Prostate gland (tissue), 2 donors: ENCODE results near the gene AMOTL1. TPM values are rescaled to one million over a fixed set of nuclear protein-coding genes. Genes with fewer than 3 reads are reported as not detected.

Experiments
- DNase-seq: peaks from one replicate; pipeline ENCODE4 v3.0.0-alpha.2; 2019; ENCODE audit warnings: low spot score
- H3K27ac ChIP-seq, 2 donors: fragments of 200-600 bp; sonication (generic); 2 replicates each; pipeline ENCODE4 v1.5.1; 2017 to 2019
- H3K27me3 ChIP-seq: fragments of 200-600 bp; sonication (generic); replicated peaks from 2 replicates; pipeline ENCODE4 v1.5.1; 2019; ENCODE audit not compliant: insufficient read depth
- H3K36me3 ChIP-seq, 2 donors: fragments of 200-600 bp; sonication (generic); 1 replicate in 1 of 2; 2 replicates in 1 of 2; pipeline versions ENCODE4 v1.5.1 to v1.8.1; 2017 to 2019
- H3K4me1 ChIP-seq: fragments of 200-600 bp; sonication (generic); replicated peaks from 2 replicates; pipeline ENCODE4 v1.5.1; 2019
- H3K4me3 ChIP-seq, 2 donors: fragments of 200-600 bp; sonication (generic); 2 replicates each; pipeline ENCODE4 v1.5.1; 2017 to 2019
- H3K9me3 ChIP-seq: fragments of 200-600 bp; sonication (generic); 2 replicates; pipeline ENCODE4 v1.5.1; 2017
- POLR2A ChIP-seq: fragments of 450-650 bp; IDR thresholded peaks from one replicate; pipeline ENCODE4 v1.6.1; 2016; ENCODE audit warnings: antibody characterized with exemption, mild to moderate bottlenecking
- POLR2AphosphoS5 ChIP-seq: sonication (generic); formaldehyde crosslinking; IDR thresholded peaks from one replicate; pipeline ENCODE4 v1.6.1; 2017; ENCODE audit warnings: antibody characterized with exemption
- WGBS: methylation state at CpG from one replicate; pipeline ENCODE4 v1.1.5; 2018; 5-methylcytosine and 5-hydroxymethylcytosine counted together
- intact Hi-C: fragments of 100-400 bp; cut with DNase I; formaldehyde crosslinking; loops from one replicate; pipeline ENCODE4 v1.14.2; 2022
- total RNA-seq, 2 donors: library from RNA; depleted of rRNA; stranded (reverse); fragments of >200 nt; gene quantifications; one replicate each; pipeline ENCODE4 v1.1.0, GENCODE V29; 2016
- TF ChIP-seq, protein P1 (sequence below), 4 experiments: fragments of 200-600 bp in 2 of 4; fragments of 450-650 bp in 2 of 4; sonication (generic) in 2 of 4; IDR thresholded peaks; 1 replicate in 3 of 4; 2 replicates in 1 of 4; pipeline ENCODE4 v1.5.1; 2016 to 2019; ENCODE audit warnings: antibody characterized with exemption in 4 of 4, mild to moderate bottlenecking in 2 of 4, moderate library complexity in 2 of 4

The AMOTL1 gene
- total RNA-seq, 2 donors from 2014 or later = 49.2 to 67.2 TPM

DNA sequence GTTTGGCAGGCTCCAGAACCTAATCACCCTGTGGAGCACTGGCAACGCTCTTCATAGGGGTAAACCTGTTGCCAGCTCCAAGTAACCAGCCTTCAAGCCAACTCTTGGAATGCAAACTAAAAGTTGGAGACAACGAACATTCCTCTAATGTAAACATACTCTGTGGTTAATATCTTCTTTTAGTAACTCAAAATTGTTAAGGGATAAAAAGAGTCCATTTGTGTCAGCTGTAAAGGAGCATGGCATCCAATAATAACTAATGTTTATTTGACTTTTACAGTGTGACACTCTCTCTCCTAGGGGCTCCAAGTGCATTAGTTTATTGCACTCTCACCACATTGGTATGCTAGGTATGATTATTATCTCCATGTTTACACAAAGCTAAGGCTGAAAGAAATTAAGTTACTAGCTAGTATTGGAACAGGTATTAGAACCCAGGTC is 31.0 kb upstream of the AMOTL1 start:
- H3K36me3 ChIP-seq = no peaks in the 10 kb centered on the region
- no peak overlapping the region for H3K27ac ChIP-seq
- DNase-seq = no peak
- no peaks in the 10 kb centered on the region for H3K9me3 ChIP-seq
- intact Hi-C loops = no loop called here
- WGBS = 26% methylated on average over 2 of the region's 2 CpGs
- TF ChIP-seq, protein P1, sequence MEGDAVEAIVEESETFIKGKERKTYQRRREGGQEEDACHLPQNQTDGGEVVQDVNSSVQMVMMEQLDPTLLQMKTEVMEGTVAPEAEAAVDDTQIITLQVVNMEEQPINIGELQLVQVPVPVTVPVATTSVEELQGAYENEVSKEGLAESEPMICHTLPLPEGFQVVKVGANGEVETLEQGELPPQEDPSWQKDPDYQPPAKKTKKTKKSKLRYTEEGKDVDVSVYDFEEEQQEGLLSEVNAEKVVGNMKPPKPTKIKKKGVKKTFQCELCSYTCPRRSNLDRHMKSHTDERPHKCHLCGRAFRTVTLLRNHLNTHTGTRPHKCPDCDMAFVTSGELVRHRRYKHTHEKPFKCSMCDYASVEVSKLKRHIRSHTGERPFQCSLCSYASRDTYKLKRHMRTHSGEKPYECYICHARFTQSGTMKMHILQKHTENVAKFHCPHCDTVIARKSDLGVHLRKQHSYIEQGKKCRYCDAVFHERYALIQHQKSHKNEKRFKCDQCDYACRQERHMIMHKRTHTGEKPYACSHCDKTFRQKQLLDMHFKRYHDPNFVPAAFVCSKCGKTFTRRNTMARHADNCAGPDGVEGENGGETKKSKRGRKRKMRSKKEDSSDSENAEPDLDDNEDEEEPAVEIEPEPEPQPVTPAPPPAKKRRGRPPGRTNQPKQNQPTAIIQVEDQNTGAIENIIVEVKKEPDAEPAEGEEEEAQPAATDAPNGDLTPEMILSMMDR (IDR thresholded peaks at IDR 0.05) = no peak
- TF ChIP-seq POLR2A (no peak), POLR2AphosphoS5 (peak; percentile 37)
- H3K4me1 ChIP-seq = no peaks in the 10 kb centered on the region
- H3K4me3 ChIP-seq = no peak overlapping the region
- no peaks in the 10 kb centered on the region for H3K27me3 ChIP-seq

DNA sequence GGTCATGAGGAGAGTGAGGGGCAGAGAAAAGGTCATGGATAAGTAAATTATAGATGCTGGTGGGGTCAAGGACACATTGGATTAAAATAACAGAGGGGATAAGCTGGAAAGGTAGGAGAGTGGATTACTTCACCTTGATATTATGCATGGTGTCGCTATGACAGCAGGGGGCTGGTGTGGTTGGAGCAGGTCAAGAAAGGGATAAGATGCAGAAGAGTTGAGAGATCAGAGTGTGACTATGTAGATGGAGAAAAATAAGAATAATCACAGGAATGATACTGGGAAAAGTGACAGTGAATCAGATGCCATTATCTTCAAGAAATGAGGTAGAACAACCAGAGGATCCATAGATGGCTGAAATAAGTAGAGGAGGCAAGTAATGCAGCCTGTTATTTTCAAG is 29.4 kb upstream of the AMOTL1 start:
- Histone ChIP-seq H3K9me3 (no peaks in the 10 kb centered on the region), H3K4me3 (no peak overlapping the region), H3K4me1 (no peaks in the 10 kb centered on the region), H3K36me3 (no peaks in the 10 kb centered on the region), H3K27ac (no peak overlapping the region), H3K27me3 (no peaks in the 10 kb centered on the region)
- 97% methylated on average over 1 of the region's 1 CpG for WGBS
- TF ChIP-seq POLR2A (no peak), POLR2AphosphoS5 (no peak)
- TF ChIP-seq, protein P1 (IDR thresholded peaks at IDR 0.05) = no peak
- intact Hi-C loops = no loop called here
- no peak for DNase-seq

DNA sequence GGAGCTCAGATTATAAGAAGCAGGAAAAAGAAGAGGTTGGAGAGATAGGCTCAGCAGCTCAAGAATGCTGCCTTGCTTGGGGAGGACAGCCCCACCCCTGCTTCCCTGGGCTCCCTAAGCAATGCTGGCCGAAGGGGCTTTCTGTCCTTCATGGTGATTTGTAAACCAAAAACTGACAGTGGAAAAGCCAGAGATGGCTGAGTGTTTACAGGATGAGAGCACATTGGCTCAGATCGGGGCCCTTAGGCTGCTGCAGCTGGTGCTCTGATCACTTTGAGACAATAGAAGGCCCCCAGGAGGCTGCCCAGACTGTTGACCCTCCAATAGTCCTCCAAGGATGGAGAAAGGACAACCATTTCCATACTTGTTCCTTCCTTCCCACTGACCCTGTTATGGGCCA is 28.8 kb upstream of the AMOTL1 start:
- TF ChIP-seq POLR2A = no peak
- no peak for TF ChIP-seq POLR2AphosphoS5
- TF ChIP-seq, protein P1 (IDR thresholded peaks at IDR 0.05) = no peak
- Histone ChIP-seq H3K27me3 (no peaks in the 10 kb centered on the region), H3K4me3 (no peak overlapping the region), H3K36me3 (no peaks in the 10 kb centered on the region), H3K9me3 (no peaks in the 10 kb centered on the region), H3K4me1 (no peaks in the 10 kb centered on the region), H3K27ac (no peak overlapping the region)
- intact Hi-C loops = no loop called here
- no peak for DNase-seq
- WGBS = 47% methylated on average over 2 of the region's 2 CpGs

DNA sequence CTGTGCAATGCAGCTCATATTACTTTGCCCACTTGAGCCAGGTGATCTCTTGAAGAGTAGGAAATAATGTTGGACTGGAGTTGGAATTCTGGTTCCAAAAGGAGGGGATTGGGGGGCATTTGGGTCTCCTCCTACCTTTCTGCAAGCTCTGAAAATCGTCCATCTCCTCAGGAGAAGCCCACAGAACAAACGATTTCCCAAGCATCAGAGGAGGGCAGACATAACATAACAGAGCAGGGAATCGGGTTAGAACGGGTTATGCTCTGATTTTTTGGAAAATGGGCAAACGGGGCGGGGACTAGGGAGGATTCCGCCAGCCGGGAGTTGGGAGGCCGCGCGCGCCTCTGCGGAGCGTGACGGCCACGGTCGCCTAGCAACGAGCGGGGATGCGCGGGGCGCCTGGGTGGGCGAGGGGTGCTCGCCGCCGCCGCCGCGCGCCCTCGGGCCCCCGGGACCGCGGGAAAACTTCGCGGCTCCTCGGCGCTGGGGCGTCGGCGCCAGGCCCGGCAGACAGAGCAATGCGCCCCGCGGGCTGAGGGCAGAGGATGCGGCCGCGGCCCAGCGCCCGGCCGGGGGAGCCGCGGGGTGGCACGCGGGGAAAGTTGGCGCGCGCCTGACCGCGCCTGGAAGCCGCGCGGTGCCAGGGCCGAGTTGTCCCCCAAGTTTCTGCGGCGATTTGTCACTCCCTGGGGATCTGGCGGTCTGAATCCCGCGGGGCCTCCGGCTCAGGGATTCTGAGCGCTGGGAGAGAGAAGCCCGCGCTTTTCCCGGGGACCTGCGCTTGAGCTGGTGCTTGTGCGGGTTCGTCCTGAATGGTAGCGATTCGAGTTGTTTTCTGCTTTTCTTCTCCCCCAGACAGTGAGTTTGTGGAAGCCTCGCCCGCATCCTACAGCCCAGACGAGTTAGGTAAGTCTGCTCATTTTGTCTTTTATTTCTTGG is 27.8 kb upstream of the AMOTL1 start:
- Histone ChIP-seq H3K4me3 (peak overlapping the region; percentile 39 to 42), H3K27ac (peak overlapping the region; percentile 50 to 68), H3K4me1 (no peaks in the 10 kb centered on the region), H3K36me3 (no peaks in the 10 kb centered on the region), H3K27me3 (no peaks in the 10 kb centered on the region), H3K9me3 (no peaks in the 10 kb centered on the region)
- DNase-seq = peak; percentile 45
- intact Hi-C loops = loop anchor here (10.0 kb wide), 1 partner anchor 106 kb away; no protein-coding TSS in a partner anchor
- TF ChIP-seq POLR2AphosphoS5 (no peak), POLR2A (no peak)
- TF ChIP-seq, protein P1 (IDR thresholded peaks at IDR 0.05) = no peak
- 1% methylated on average over 59 of the region's 82 CpGs for WGBS
